ENCODE data around the gene FOXP1. TPM values are rescaled to one million over a fixed set of nuclear protein-coding genes. Genes with fewer than 3 reads are reported as not detected.

Gene FOXP1
- total RNA-seq, 1 donor: 55.7 TPM

DNA sequence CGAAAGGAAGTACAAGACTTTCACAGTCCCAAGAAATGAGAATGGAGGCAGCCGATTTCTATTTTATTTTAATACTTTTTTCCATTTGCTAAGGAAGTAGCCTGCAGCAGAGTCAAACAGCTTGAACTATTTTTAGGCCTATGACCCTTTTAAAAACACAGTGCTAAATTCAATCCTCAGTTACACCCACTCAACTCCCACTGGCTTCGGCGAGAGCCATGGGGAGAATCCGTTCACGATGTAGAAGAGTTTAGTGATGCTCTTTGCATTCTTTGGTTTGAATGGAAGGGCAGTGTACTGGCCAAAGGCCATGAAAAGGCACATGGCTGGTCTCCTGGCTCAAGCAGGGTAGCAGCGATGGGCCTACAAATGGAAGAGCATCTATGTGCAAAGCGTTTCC is 343.5 kb downstream of the FOXP1 start:
- DNase-seq (ENCODE audit: low read depth): no peak
- H3K4me3 ChIP-seq (ENCODE audit: low read depth, low read length): no peak overlapping the region
- TF ChIP-seq, protein P1, sequence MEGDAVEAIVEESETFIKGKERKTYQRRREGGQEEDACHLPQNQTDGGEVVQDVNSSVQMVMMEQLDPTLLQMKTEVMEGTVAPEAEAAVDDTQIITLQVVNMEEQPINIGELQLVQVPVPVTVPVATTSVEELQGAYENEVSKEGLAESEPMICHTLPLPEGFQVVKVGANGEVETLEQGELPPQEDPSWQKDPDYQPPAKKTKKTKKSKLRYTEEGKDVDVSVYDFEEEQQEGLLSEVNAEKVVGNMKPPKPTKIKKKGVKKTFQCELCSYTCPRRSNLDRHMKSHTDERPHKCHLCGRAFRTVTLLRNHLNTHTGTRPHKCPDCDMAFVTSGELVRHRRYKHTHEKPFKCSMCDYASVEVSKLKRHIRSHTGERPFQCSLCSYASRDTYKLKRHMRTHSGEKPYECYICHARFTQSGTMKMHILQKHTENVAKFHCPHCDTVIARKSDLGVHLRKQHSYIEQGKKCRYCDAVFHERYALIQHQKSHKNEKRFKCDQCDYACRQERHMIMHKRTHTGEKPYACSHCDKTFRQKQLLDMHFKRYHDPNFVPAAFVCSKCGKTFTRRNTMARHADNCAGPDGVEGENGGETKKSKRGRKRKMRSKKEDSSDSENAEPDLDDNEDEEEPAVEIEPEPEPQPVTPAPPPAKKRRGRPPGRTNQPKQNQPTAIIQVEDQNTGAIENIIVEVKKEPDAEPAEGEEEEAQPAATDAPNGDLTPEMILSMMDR (IDR thresholded peaks at IDR 0.05; ENCODE audit: insufficient read depth, low read depth, low read length): no peak

DNA sequence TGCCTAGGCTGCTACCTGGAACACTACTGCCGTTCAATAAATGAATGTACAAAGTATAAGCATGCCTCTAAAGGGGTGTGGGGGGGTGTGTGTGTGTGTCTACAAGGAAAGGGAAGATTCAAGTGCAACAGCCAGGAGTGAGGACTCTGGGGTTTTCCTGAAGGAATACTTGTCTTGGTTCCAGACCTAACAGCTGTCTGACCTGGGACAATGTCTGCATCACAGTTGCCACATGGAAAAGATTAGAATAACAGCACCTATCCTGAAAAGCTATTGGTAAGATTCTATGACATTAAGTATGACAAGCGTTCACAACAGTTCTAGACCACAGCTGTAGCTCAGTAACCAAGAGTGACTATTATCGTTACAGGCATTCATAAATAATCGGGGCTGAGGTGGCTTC is 345.2 kb downstream of the FOXP1 start:
- TF ChIP-seq, protein P1 (IDR thresholded peaks at IDR 0.05; ENCODE audit: insufficient read depth, low read depth, low read length): no peak
- no peak overlapping the region for H3K4me3 ChIP-seq (ENCODE audit: low read depth, low read length)
- DNase-seq (ENCODE audit: low read depth): no peak

DNA sequence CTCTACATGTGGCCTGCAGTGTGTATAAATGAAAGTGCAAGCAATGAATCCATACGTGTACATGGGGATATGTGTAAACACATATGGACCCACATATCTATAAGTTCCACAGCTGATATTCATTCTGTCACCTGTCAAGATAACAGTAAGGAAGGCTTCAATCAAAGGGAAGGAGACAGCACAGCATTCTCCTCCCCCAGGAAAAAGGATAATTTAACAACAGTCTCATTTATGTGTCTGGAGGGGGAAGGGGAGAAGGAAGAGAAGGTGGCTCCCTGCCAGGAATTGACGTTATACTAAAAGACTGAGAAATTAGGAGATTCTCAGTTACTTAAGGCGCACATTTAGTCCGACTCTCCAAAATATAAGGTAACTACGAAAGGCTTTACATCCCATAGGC is 345.9 kb downstream of the FOXP1 start:
- no peak for DNase-seq (ENCODE audit: low read depth)
- TF ChIP-seq, protein P1 (IDR thresholded peaks at IDR 0.05; ENCODE audit: insufficient read depth, low read depth, low read length): no peak

DNA sequence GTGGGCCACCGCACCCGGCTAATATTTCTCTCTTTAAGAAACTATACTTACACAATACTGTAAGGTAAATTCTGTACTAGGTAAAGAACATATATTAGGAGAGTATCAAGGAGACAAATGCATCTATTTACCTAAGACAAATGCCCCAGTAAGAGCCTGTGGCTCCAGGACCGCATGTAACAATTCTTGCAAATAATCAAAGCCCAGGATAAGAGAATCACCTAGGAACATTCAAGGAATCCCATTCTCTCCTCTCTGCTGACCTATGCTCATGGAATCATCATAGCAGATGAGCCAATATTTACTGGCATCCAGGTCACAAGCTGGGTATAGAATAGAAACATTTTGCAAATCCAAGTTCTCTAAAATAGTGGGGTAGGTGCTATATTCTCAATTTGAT is 347.7 kb downstream of the FOXP1 start:
- no peak for DNase-seq (ENCODE audit: low read depth)
- TF ChIP-seq, protein P1 (IDR thresholded peaks at IDR 0.05; ENCODE audit: insufficient read depth, low read depth, low read length): no peak
- no peak overlapping the region for H3K4me3 ChIP-seq (ENCODE audit: low read depth, low read length)

More for the DNA sequence above, 345.9 kb downstream of the FOXP1 start:
- no peak overlapping the region for H3K4me3 ChIP-seq (ENCODE audit: low read depth, low read length)

DNA sequence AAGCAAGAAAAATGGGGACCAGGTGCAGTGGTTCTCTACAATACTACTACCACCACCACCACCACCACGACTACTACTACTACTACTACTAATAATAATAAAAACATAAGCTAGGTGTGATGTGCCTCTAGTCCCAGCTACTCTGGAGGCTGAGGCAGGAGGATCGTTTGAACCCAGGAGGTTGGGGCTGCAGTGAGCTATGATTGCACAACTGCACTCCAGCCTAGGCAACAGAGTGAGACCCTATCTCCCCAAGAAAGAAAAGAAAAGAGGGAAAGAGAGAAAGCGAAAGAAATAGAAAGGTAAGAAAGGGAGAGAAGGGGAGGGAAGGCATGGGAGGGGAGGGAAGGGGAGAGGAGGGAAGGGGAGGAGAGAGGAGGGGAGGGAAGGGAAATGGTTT is 350.6 kb downstream of the FOXP1 start:
- H3K4me3 ChIP-seq (ENCODE audit: low read depth, low read length): no peak overlapping the region
- DNase-seq (ENCODE audit: low read depth): no peak
- TF ChIP-seq, protein P1 (IDR thresholded peaks at IDR 0.05; ENCODE audit: insufficient read depth, low read depth, low read length): no peak

DNA sequence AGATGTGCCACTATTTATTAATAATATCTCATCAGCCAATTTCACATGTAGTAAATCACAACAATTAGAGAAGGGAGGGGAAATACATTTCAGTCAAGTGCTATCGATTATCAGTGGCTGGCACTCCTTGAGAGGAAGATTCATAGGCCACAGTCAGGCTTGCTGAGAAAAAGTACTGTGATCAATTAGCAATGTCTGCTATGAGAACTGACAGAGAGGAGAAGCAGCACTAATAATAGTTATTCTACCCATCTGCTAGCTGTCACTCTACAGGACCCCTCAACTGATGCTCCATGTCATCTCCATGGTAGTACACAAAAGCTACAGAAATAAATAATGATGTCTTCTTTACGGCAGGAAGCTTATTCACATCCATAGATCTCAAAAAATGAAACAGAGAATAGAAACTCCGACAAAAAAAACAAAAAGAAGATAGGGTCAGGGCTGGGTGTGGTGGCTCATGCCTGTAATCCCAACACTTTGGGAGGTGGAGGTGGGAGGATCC is 351.3 kb downstream of the FOXP1 start:
- no peak overlapping the region for H3K4me3 ChIP-seq (ENCODE audit: low read depth, low read length)
- no peak for DNase-seq (ENCODE audit: low read depth)
- TF ChIP-seq, protein P1 (IDR thresholded peaks at IDR 0.05; ENCODE audit: insufficient read depth, low read depth, low read length): no peak

DNA sequence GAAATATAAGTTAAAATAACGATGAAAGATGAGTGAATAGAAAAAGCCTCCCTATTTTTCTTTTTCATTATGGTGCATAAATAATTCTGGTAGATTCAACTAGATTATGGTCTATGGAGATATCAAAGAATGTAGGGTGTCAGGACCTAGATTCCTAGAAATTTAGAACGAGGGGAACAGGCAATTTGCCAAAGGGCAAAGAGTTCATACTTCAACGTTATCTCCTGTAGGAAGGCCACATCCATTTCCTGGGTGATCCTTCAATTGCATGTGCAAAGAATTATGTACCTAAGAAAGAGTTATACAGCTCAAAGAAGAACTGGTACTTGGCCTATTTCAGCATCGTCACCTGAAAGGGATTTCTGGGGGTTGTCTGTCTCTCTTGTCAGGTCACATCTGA is 351.8 kb downstream of the FOXP1 start:
- DNase-seq (ENCODE audit: low read depth): no peak
- TF ChIP-seq, protein P1 (IDR thresholded peaks at IDR 0.05; ENCODE audit: insufficient read depth, low read depth, low read length): no peak
- H3K4me3 ChIP-seq (ENCODE audit: low read depth, low read length): no peak overlapping the region
